Measurements from ENCODE around the gene CYTH1. TPM values are rescaled to one million over a fixed set of nuclear protein-coding genes. Genes with fewer than 3 reads are reported as not detected.

Gene CYTH1
- total and polyA plus RNA-seq, 8 donors = 18.3 to 34.4 (median 23.5) TPM

- H3K4me1 ChIP-seq = no peaks in the 10 kb centered on the region
- H3K9me3 ChIP-seq = no peaks in the 10 kb centered on the region
- H3K27me3 ChIP-seq = no peaks in the 10 kb centered on the region
- no peak for FAIRE-seq
- H3K27ac ChIP-seq = no peak overlapping the region
- TF ChIP-seq, protein P1, sequence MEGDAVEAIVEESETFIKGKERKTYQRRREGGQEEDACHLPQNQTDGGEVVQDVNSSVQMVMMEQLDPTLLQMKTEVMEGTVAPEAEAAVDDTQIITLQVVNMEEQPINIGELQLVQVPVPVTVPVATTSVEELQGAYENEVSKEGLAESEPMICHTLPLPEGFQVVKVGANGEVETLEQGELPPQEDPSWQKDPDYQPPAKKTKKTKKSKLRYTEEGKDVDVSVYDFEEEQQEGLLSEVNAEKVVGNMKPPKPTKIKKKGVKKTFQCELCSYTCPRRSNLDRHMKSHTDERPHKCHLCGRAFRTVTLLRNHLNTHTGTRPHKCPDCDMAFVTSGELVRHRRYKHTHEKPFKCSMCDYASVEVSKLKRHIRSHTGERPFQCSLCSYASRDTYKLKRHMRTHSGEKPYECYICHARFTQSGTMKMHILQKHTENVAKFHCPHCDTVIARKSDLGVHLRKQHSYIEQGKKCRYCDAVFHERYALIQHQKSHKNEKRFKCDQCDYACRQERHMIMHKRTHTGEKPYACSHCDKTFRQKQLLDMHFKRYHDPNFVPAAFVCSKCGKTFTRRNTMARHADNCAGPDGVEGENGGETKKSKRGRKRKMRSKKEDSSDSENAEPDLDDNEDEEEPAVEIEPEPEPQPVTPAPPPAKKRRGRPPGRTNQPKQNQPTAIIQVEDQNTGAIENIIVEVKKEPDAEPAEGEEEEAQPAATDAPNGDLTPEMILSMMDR (IDR thresholded peaks at IDR 0.05) = no peak
- DNase-seq = peak in 1 of 6 donors; percentile 39
- 95 to 96% methylated on average over 26 of the region's 26 CpGs for WGBS, 2 donors
- no peak for ATAC-seq
- H3K36me3 ChIP-seq = peaks cover 0 to 50% (median 12%) of the 10 kb centered on the region in 3 donors
- intact Hi-C loops (cut with DNase I) = no loop called here
- no peak overlapping the region for H3K4me3 ChIP-seq
Measured at GRCh38 chr17:78676412-78677302, 105.4 kb downstream of the CYTH1 start.

- Histone ChIP-seq H3K4me1 (no peaks in the 10 kb centered on the region), H3K27ac (no peak overlapping the region), H3K9me3 (no peaks in the 10 kb centered on the region), H3K4me3 (no peak overlapping the region), H3K36me3 (peaks cover 0 to 50% (median 12%) of the 10 kb centered on the region in 3 donors), H3K27me3 (no peaks in the 10 kb centered on the region)
- FAIRE-seq (no peak), ATAC-seq (no peak), DNase-seq (peak in 1 of 6 donors; percentile 27)
- intact Hi-C loops (cut with DNase I) = no loop called here
- TF ChIP-seq, protein P1 (IDR thresholded peaks at IDR 0.05) = no peak
- WGBS, 2 donors = 95% methylated on average over 15 of the region's 15 CpGs
Measured at GRCh38 chr17:78675836-78676235, 106.2 kb downstream of the CYTH1 start.

- intact Hi-C loops (cut with DNase I) = no loop called here
- 93 to 95% methylated on average over 15 to 17 of the region's 17 CpGs for WGBS, 2 donors
- no peaks in the 10 kb centered on the region for H3K4me1 ChIP-seq
- no peak for FAIRE-seq
- TF ChIP-seq, protein P1 (IDR thresholded peaks at IDR 0.05) = no peak
- no peak overlapping the region for H3K27ac ChIP-seq
- DNase-seq = peak in 1 of 6 donors; percentile 52
- no peak for ATAC-seq
- peaks cover 0 to 49% (median 12%) of the 10 kb centered on the region in 3 donors for H3K36me3 ChIP-seq
- no peak overlapping the region for H3K4me3 ChIP-seq
- H3K27me3 ChIP-seq = no peaks in the 10 kb centered on the region
- H3K9me3 ChIP-seq = no peaks in the 10 kb centered on the region
Measured at GRCh38 chr17:78675316-78675616, 106.8 kb downstream of the CYTH1 start.

DNA sequence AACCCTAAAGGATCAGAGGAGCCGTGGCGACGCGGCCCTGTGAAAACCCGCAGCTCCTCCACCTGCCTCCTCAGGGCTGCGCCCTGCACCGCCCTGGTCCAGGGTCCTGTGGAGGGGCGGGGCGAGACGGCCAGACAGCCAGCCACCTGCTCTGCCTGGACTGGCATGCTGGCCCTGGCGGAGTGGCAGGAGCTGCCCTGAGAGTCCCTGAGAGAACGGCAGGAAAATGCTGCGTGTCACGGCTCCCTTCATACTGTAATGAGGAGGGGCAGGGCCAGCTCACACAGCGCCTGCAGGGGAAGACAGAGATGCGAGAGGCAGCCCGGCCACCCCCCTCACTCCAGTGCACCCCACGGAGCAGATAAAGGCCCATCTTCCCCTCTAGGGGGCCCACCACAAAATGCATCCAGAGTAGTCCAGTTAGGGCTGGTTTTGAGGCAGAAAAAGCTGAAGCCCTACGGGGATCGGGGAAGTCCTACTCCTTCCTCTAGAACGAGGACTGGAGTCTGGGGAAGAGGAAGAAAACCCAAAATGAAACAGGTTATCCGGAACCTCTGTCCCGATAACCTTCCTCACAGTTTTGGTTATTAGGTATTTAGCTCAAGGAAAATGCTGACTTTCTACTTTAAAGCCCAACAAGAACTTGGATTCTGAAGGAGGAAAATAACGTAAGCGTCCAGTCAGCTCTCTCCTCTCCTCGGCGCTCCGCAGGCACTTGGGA, 107.3 kb downstream of the CYTH1 start:
- TF ChIP-seq, protein P1 (IDR thresholded peaks at IDR 0.05) = no peak
- Histone ChIP-seq H3K27ac (no peak overlapping the region), H3K4me1 (no peaks in the 10 kb centered on the region), H3K4me3 (no peak overlapping the region), H3K27me3 (no peaks in the 10 kb centered on the region), H3K36me3 (peaks cover 0 to 44% (median 12%) of the 10 kb centered on the region in 3 donors), H3K9me3 (no peaks in the 10 kb centered on the region)
- FAIRE-seq = no peak
- WGBS, 2 donors = 62 to 66% methylated on average over 28 of the region's 28 CpGs
- DNase-seq = peak in 5 of 6 donors; percentile 32 to 73 (median 61)
- ATAC-seq = peak; percentile 43 to 96 (median 70)
- intact Hi-C loops (cut with DNase I) = no loop called here

Data from pancreas (tissue), 10 donors.